LNCAP (cell line): ENCODE data around the gene PPP4R3A.

ENCODE experiments used
- TF ChIP-seq, protein P1 (sequence below): fragments of 450-650 bp; IDR thresholded peaks from 2 replicates; pipeline ENCODE4 v1.5.1; 2017; ENCODE audit warnings: mild to moderate bottlenecking

Gene PPP4R3A

GRCh38 chr14:91511043-91511383, 903 bp upstream of the PPP4R3A start:
- TF ChIP-seq, protein P1, sequence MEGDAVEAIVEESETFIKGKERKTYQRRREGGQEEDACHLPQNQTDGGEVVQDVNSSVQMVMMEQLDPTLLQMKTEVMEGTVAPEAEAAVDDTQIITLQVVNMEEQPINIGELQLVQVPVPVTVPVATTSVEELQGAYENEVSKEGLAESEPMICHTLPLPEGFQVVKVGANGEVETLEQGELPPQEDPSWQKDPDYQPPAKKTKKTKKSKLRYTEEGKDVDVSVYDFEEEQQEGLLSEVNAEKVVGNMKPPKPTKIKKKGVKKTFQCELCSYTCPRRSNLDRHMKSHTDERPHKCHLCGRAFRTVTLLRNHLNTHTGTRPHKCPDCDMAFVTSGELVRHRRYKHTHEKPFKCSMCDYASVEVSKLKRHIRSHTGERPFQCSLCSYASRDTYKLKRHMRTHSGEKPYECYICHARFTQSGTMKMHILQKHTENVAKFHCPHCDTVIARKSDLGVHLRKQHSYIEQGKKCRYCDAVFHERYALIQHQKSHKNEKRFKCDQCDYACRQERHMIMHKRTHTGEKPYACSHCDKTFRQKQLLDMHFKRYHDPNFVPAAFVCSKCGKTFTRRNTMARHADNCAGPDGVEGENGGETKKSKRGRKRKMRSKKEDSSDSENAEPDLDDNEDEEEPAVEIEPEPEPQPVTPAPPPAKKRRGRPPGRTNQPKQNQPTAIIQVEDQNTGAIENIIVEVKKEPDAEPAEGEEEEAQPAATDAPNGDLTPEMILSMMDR: no peak

DNA sequence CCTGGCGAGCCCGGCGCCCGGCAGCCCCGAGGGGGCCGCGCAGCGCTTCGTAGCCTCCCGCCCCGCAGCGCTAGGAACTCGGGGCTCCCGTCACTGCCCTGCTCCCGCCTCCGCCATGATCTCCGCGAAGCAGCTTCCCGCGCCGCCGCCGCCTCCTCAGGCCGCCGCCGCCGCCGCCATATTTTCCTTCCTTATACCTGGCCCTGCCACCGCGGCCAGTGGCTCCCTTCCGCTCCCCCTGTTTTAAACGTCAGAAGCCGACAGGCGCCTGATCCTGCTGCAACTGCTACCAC, 286 bp downstream of the PPP4R3A start:
- TF ChIP-seq, protein P1: no peak

DNA sequence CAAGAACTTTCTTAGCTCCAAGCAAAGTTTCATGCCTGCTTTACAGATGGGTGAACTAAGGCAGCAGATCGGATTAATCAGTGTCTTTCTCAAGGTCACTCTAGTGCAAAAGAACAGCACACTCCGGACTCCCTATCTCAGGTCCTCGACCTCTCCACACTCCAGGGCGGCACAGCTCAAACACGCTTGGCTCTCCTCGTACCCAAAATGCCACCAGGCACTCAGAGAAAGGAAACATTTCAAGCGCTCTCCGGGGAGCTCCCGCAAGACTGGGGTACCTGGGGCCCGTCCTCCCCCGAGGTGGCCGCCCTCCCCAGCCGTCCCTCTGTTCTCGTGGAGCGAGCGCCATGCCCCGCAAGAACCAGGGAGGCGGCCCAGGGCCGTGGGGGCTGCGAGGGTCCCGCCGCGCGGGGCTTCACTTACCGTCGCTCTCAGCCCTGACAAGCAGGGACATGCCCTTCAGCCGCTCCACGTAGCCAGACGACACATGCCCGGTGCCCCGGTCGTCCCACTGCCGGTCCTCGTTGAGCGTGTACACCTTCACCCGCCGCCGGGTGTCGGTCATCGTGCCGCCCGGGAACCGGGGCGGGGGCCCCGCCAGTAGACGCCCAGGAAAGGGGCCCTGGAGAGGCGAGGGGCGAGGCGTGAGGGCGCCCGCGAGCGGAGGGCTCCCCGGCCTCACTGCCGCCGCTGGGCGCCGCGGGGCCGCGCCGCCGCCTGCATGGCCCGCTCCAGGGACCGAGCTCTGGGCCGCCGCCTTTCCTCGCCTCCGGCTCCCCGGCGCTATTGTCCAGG, 830 bp downstream of the PPP4R3A start:
- TF ChIP-seq, protein P1: no peak; the same call in 1 of the 2 replicates

DNA sequence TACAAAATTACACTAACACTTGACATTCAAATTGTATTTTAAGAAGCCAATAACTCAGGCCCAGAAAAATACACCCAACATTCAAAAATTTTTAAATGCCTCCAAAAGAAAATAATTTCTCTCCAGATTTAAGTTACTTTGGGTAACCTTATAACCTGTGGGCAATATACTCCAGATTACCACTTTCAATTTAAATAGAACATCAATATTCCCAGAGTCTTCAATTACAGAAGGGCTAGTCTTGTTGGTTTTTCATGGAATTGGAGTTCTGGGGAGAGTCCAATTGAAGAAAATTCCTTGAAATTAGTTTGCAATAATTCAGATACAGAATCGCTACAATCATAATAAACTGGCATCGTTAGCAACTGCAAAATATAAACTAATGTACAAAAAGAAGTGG, 2.0 kb downstream of the PPP4R3A start:
- TF ChIP-seq, protein P1: no peak

DNA sequence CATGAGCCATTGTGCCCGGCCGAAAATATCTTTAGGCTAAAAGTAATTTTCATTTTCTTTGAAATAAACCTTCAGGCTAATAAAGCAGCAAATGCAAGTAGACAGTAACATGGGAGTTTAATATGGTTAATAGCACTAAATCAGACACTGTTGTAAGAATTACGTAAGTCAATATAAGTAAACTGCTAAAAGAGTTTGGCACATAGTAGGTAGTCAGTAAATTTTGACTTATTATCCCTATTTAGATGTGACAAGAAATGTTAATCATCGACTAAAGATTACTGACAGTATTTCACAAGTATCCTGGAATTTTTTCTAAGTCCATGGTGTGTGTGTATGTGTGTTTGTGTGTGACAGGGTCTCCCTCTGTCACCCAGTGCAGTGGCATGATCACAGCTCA, 3.9 kb downstream of the PPP4R3A start:
- TF ChIP-seq, protein P1: no peak

DNA sequence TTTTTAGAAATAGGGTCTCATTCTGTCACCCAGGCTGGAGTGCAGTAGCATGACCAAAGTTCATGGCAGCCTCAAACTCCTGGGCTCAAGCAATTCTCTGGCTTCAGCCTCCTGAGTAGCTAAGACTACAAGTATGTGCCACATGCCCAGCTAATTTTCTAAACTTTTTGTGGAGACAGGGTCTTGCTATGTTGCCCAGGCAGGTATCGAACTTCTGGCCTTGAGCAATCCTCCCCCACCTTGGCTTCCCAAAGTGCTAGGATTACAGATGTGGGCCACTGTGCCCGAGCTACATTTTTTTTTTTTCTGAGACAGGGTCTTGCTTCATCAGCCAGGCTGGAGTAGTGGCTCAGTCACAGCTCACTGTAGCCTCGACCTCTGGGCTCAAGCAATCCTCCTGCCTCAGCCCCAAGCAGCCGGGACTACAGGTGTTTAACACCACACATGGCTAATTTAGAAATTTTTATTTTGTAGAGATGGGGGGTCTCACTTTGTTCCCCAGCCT, 7.1 kb downstream of the PPP4R3A start:
- TF ChIP-seq, protein P1: no peak

- TF ChIP-seq, protein P1: no peak
Measured at GRCh38 chr14:91501951-91502930, 7.9 kb downstream of the PPP4R3A start.
